ENCODE results near the gene IGFBP5.

GRCh38 chr2:216663846-216664245 is 31.5 kb downstream of the IGFBP5 start:
- TF ChIP-seq CTCF (conservative IDR thresholded peaks at IDR 0.05; ENCODE audit: low read depth, low read length) (no peak), EZH2 (IDR thresholded peaks at IDR 0.05; ENCODE audit: low read length, unreplicated experiment) (no peak), EZH2phosphoT487 (IDR thresholded peaks at IDR 0.05; ENCODE audit: borderline replicate concordance, low read length) (no peak)

Measured in PC-3 (cell line).